Eye (tissue), 1 donor: Measurements from ENCODE around the gene XAGE1B.
"Not testable (repeated sequence)": the region's sequence is repeated elsewhere in the genome, so short reads cannot be mapped to it uniquely, and the experiment has no call there.

ENCODE experiments used
- DNase-seq: peaks from one replicate; pipeline ENCODE4 v3.0.0-alpha.2; 2015

XAGE1B gene

GRCh38 chrX:52516987-52517325 lies at the start of gene XAGE1B:
Gene XAGE1B (minus strand): TSS chrX:52517063. CDS start chrX:52515527, 1,536 bp downstream.
- not testable (repeated sequence) for DNase-seq

- no peak for DNase-seq
These were observed 46.2 kb upstream of the XAGE1B start for GRCh38 chrX:52563105-52563504.

DNA sequence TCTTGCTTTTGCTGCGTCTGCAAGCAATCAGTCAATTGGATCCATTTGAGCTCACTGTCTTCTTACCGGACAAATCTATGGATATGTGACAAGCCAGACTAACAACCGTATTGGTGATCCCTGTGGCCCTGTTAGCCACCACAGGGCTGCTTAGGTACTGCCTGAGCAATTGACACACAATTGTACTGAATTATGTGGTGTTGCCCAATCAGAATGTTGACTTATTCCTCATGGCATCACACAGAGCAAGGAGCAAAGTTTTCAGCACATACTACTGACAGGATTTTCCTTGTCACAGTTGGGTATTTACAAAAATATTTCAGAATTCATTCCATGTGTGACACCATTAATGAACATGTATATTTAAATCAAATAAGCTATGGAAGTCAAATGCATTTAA lies 41.3 kb upstream of the XAGE1B start:
- DNase-seq: no peak

DNA sequence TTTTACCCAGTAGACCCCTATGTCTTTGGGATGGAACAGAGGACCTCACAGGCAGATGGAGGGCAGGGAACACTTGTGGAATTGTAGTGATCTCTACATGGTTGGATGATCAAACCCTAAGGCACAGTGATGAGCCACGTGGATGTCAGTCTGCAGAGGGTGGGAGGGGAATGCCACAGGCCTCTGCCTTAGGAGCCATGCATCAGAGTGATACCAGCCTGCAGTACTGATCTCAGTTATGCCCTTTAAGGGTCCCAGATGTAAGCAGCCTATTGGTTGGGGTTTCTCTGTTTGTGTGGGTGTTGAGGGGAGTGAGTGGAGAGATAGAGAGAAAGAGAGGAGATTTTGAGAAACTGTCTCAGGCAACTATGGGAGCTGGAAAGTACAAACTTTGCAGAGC lies 39.9 kb upstream of the XAGE1B start:
- DNase-seq: no peak

GRCh38 chrX:52553995-52554642 lies 37.3 kb upstream of the XAGE1B start:
- no peak for DNase-seq

DNA sequence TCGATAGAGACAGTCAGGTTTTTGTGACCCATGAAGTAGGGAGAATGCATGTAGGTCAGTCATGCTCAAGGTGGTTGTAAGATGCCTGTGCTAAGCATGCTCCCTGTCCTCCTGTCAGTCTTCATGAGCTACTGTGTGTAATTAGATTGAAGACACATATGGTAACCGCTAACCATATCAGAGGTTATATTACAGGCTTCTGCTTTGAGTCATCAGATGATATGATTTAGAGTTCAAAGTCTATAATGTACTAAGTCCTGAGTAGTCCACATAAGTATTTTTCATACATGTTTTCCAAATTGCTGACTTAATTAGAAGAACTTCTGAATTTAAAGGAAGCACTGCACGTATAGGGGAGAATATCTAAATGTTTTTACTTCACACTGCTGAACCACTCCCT lies 31.9 kb upstream of the XAGE1B start:
- DNase-seq: not testable (repeated sequence)

GRCh38 chrX:52544147-52544840 lies 27.4 kb upstream of the XAGE1B start:
- no peak for DNase-seq

GRCh38 chrX:52542311-52542710 lies 25.4 kb upstream of the XAGE1B start:
- no peak for DNase-seq

- DNase-seq: not testable (repeated sequence)
These were observed 24.2 kb upstream of the XAGE1B start for GRCh38 chrX:52541051-52541450.

DNA sequence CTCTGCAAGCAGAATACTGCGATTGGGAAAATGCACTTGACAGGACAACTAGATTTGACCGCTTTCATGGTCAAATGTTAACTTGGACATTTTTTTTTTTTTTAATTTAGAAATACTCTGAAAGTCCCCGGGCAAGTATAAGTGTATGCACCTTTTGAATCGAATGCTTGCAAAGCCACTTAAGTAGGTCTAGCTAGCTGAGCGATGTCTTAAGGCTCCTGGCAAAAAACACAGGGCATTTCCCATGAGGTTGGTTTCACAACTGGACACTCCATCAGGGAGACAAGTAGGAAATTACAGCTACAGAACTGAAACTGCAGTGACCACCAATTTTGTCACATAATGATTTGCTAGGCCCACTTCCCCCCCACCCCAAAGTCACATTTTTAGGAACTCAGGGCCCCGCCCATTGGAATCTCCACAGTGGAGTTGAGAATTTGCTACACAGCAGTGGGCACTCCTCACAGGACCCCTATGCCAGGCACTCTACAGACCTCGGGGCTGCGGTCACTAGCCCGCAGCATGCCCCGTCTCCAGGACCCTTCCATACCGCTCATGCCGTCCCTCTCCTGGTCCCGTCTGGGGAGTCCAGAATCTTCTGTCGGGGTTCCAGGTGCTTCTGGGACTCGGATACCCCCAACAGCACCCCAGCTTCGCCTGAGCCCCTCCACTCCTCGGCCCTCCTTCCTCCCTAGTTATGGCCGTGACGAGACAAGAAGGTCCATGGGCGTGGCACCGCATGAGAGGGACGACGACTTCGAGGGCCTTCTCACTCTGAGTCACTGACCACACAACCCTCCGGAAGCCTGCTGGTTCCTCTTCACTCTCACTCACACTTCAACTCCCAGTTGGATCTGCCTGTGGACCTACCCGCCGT lies 515 bp downstream of the XAGE1B start:
- not testable (repeated sequence) for DNase-seq

DNA sequence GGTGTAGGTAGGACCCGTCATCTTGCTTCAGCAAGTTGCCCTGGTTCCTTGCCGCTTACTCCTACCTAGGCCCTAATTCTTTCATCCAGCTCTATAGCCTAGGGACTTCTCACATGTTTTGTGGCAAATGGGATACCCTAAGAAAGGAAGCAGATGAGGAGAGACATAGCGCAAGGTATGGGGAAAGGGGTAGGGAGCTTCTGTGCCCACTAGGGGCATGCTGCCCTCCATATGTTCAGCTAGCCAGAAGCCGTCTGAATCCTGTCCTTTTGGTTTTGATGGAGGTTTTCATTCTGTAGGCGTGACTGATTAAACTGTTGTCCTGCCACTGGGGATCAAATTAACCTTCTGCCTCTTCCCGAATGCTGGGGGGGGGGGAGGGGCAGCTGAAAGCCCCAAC lies 5.7 kb downstream of the XAGE1B start:
- DNase-seq: not testable (repeated sequence)

DNA sequence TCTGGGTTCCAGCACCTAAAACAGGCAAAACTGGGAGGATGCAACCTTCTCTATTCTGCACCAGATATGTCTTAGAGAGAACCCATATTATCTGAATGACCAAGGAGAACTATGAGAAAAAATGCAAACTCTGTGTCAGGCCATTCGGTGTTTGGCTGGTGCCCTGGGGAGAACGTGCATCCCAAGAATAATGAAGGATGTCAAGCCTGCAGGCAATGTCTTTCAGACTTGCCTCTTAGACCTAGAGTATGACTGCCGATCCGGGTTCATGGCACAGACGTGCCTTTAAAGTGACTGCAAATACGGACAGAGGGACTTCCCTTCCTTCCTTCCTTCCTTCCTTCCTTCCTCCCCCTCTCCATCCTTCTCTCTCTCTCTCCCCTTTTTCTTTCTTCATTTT lies 6.9 kb downstream of the XAGE1B start:
- DNase-seq: no peak

GRCh38 chrX:52507331-52507730 lies 9.5 kb downstream of the XAGE1B start:
- no peak for DNase-seq

DNA sequence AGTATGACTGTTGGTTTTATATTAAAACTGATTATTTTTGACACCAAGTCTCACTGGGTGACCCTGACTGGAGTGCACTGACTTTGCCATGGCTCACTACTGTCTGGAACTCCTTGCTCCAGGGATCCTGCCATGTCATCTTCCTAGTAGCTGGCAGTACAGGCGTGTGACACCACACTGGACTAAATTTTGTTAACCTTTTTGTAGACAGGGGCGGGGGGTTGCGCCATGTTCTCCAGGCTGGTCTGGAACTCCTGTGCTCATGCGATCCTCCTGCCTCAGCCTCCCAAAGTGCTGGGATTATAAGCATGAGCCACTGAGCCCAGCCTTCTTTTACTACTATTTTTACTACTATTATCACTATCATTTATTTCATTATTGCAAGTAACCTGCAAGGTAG lies 12.3 kb downstream of the XAGE1B start:
- DNase-seq: no peak

GRCh38 chrX:52501362-52501761 lies 15.5 kb downstream of the XAGE1B start:
- DNase-seq: not testable (repeated sequence)

- DNase-seq: not testable (repeated sequence)
These were observed 20.5 kb downstream of the XAGE1B start for GRCh38 chrX:52496419-52496772.

DNA sequence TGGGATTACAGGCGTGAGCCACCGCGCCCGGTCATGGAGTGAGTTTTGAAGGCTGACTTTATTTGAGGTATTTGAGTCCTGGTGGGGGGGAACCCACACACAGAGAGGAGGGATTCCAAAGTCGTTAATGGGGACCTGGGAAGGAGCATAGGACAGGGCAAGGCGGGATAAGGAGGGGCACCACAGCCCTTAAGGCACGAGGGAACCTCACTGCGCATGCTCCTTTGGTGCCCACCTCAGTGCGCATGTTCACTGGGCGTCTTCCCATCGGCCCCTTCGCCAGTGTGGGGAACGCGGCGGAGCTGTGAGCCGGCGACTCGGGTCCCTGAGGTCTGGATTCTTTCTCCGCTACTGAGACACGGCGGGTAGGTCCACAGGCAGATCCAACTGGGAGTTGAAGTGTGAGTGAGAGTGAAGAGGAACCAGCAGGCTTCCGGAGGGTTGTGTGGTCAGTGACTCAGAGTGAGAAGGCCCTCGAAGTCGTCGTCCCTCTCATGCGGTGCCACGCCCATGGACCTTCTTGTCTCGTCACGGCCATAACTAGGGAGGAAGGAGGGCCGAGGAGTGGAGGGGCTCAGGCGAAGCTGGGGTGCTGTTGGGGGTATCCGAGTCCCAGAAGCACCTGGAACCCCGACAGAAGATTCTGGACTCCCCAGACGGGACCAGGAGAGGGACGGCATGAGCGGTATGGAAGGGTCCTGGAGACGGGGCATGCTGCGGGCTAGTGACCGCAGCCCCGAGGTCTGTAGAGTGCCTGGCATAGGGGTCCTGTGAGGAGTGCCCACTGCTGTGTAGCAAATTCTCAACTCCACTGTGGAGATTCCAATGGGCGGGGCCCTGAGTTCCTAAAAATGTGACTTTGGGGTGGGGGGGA lies 21.1 kb downstream of the XAGE1B start, which contains the start of gene XAGE1A:
Gene XAGE1A, plus strand, starts transcription at position 264 of the 874 bp plus-strand sequence. CDS start 1,554 bp downstream, outside the sequence.
- DNase-seq: not testable (repeated sequence)

DNA sequence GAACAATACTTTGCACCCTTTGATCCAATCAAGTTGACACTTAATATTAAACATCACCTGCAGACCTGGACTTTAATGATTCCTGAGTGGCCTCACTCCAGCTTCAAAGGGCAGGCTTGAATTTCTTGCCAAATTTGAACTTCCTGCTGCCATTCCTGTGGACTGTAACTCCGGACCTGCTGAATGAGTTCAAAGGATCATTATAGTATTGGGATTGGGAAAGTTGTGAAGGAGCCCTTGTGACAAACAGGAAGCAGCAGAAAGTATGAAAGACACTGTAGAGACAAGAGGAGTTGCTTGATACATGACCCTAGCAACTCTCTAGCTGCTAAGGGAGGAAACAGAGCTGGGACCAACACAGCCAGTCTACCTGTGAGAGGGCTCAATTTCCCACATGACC lies 45.6 kb downstream of the XAGE1B start:
- not testable (repeated sequence) for DNase-seq
